Activated CD4-positive, CD25-positive, alpha-beta regulatory T cell treated with anti-CD3 and anti-CD28 coated beads, Interleukin-2, amount 50 U/mL, for 24 hours (primary cell): ENCODE data around the gene TSSC4.

Experiments
- ATAC-seq, 2 donors: fragments of 150-1000 bp; cut with Tn5 transposase; one replicate each; pipeline ENCODE4 v1.10.0; 2021; ENCODE audit warnings: mild to moderate bottlenecking in 1 of 2, moderate library complexity in 1 of 2

Gene TSSC4

DNA sequence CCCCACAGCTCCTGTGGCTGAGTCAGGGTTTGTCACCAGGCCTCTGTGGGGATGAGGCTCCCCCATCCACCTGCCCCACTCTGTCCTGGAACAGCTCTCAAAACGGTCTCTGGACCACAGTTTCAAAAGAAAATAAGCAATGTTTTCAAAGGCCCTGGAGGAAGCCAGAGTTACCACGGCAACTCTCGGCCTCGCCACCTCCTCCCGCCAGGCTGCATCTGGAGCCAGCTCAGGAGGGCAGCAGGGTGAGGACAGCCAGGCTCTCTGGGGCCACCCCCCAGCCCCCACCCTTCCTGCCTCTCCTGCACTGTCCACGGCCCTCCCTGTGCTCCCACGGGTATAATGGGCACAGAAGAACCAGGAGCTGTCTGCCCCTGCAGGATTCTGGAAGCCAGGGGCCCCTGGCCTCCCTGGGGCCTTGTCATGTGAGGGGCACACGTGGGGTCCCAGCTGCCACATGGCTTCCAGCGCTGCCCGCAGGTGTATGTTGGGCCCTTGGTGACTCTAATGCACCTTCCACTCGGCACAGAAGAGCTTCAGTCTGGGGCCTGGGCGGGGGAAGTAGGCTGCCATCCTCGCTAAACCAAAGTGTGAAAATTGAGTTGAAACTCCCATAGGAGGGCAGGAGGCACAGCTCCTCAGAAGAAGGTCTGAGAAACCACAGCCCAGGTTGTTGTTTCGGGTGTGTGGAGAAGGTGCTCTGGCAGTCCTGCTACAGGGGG, 13.1 kb upstream of the TSSC4 start:
- peak in 1 of 2 donors; percentile 33 for ATAC-seq

DNA sequence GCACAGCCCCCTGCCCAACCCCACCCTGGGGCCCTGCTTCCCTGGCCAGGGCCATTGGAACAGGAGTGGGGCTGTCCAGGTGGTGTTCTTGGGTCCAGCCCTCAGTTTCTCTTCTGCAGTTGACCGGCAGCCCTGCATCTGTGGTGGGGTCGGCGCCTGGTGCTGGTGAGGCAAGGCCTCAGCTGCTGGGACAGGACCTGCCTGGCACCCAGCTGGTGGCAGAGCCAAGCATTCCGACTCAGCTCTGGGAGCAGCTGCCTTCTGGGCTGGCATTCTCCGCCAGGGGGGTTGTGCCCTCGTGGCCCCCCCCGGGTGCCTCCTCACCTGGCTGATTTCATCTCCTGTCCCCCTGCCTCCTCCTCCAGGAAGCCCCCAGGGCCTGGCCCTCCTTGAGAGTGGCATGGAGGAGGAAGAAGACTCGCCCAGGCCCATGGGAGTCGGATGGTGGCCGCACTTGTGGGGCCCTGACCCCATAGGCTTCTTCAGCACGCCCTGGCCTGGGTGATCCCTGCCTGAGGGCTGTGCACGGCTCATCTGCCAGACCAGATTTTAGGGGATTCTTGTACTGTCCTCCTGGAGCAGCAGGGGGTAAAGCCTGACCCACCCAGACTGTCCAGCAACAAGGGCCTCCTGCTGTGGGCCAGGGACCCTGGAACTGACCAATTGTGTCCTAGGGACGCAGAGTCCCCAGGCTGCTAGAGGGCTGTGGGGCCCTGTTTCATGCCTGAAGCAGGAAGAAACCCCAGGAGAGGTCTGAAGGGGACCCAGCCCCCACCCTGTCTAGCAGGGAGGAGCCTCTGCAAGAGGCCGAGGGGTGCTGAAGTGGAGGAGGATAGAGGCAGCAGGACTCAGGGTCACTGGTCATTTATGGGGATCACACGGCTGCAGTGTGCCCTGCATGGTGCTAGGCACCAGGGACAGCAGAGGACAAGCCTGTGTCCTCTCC, 11.8 kb upstream of the TSSC4 start:
- no peak for ATAC-seq

DNA sequence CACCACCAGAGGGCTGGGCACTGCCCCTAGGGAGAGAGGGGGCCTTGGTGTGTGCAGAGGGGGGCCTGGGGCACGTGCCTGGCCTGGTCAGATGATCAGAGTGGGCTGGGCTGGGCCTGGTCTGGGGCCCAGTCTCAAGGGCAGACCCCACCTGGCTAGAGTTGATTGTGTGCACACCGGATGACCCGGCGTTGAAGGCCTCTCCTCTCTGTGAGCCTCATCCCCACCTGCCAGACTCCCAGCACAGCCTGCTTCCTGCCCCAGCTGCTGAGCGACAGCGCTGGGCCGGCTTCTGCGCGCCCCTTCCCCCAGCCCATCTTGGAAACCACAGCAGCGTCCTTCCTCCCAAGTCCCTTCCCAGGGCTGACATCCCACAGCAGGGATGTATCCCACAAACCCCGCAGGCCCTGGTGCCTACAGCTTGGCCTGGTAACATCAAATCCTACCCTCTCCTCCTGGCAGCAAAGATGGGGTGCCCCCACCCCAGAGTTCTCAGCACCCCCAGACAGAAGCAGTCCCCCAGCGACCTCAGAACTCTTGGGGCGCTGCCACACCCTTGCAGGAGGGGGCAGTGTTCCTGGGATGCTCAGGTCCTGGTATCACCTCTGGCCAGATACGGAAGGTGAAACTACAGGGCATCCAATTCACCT, 11.0 kb upstream of the TSSC4 start:
- ATAC-seq: no peak

DNA sequence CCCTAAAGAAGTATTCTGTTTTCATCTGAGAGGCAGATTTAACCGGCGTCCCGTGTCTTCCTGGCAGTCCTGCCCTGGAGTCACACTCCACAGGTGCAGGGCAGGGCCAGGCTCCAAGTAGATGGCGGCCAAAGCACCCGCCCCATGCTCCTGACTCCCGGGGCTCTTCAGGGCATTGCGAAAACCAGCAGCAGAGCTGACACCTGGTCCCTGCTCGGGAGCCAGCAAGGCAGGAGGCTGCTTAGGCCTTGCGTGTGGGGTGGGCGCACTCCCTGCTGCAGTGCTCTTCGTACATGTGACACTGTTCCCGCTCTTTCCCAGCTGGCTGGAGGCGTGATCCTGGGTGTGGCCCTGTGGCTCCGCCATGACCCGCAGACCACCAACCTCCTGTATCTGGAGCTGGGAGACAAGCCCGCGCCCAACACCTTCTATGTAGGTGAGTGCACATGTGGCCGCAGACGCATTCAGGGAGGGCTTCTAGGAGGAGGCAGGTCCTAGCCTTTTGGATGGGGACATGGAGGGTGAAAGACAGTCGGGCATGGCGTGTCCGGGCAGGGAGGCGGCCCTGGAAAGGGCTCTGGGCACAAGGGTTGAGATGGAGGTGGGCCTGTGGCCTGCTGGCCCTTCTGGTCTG, 10.3 kb upstream of the TSSC4 start:
- ATAC-seq: no peak

DNA sequence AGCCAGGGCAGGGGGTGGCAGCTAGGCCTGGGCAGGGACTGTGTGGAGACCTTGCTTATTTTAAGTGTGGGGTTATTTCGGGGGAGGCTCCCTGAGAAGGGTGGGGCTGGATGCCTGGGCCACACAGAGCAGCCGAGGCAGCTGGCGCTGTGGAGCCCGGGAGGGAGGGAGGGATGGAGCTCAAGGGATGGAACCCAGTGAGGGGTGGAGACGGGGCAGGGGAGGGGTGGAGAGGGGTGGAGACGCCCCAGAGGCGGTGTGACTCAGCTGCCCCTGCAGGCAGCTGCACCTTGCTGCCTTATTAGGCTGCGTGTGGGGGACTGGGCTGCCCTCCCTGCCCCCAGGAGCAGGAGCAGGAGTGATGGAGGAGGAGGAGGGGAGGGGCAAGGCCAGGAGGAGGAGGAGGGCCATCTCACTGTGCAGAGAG, 9.8 kb upstream of the TSSC4 start:
- no peak for ATAC-seq

DNA sequence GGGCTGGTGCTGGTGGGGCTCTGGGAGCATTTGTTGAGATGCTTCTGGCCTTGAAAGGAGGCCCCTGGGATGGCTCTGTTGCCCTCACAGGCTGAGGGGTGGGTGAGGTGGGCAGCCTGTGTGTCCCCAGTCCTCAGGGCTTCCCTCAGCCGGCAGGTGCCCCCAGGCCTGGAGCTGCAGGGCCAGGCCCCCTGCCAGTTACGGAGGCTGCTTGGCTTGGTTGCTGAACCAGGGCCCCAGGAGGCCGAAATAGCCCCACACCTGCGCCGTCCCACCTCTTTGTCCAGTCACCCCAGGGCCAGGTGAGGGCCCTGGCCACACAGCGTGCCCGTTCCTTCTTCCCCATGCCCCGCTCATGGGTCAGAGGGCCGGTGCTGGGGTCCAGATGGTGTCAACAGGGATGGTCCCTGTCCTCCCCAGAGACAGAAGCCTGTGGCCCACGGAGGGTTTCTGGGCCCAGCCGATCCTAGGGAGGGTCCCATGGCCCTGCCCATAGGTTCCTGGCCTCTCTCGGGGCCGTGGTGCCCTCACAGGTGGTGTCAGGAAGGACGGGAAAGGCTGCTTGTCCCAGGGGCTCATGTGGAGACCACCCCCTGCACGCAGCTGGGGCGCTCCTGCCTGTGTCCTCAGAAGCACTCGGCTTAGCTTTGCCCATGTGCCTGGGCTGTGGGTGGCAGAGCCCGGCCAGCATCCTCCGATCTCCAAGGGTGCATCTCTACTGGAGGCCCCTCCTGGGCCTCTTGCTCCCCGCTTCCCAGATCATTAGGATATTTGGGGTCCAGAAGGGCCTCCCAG, 9.2 kb upstream of the TSSC4 start:
- no peak for ATAC-seq

DNA sequence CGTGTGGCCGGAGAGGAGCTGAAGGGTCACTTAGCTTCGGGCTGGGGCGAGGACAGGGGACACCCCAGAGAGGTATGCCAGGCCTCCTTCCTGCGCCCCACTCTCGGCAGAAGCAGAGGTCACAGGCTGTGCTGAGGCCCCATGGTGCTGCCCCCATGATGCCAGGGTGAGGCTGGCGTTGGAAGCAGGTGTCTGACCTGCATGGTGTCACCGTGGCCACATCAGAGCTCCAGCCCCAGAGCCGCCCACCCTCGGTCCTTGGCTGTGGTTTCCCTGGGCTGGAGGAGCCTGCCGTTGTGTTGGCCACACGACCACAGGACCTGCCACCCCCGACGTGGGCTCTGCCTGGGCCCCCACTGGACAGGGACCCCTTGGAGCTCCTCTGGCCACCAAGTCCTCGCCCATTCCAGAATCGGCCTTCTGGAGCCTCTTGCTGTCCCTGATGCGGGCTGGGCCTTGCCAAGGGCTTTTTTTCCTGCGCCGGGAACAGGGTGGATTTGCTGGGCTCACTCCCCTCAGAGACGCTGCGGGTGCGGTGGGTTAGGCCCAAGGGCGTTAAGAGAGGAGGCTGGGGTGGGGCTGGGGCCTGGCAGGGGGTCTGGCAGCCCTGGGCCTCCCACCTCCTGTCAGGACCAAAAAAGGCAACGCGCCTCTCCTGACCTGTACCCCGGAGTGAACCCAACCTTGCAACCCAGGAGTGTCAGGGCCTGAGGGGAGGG, 8.2 kb upstream of the TSSC4 start:
- ATAC-seq: no peak

DNA sequence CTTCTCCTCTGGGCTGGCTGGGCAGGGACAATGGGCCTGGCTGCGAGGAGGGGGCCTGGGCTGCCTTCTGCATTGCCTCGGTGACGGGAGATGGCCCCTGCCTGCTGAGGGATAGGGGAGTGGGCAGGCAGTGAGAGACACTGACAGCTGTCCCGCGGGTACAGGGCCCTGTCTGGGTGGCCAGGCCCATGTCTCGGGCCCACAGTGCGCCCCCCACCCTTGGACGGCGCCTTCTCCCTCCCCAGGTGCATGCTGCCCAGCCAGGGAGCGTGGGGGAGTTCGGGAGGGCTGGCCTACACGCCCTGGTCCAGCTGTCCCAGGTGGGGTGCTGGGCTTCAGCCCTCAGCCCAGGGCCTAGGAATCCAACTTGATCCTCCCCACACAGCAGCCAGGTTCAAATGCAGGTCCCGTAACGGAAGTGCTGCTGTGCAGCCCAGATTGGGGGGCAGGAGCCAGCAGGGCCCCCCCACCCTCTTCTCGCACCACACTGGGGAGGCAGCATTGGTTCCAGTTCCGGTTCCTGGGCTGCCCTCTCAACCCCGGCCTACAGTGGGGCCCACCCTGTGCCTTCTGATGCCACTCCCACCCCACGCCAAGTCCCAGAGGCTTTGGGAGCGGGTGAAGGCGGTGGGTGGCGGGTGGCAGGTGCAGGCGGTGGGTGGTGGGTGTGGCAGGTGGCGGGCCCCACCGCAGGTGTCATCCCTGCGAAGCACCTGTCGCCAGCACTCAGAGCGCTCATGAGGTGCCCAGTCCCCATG, 7.3 kb upstream of the TSSC4 start:
- no peak for ATAC-seq

DNA sequence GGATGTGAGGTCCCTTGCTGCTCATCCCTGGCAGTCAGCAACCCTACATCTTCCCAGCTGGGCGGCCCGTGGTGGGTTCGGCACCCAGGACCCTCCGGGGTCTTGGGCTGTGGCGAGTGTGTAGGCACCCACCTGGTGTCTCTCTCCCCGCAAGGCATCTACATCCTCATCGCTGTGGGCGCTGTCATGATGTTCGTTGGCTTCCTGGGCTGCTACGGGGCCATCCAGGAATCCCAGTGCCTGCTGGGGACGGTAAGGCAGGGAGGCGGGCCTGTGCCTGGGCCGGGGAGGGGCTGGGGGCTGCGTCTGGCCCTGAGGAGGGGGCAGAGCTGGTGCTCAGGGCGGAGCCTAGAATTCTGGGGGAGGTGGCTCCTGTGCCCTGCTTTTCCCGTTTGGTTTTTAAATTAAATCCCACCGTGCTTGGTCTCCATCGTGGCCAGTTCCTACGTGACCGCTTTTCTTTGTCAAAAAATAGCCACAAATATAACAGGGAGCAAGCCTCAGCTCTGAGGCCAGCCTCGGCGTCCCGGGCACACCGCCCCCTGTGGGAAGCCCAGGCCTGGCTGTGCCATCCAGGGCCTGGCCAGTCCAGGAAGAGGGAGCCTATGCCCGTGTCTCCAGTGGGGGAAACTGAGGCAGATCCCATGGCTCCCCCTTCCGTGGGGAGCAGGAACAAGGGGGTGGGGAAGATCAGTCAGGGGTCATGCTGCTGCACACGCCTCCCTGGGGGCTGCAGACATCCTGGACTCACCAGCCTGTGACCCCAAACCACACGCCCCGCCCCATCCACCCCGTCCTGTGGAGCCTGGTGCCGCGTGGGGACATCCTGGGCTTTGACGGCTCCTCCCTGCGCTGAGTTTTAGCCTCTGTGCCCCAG, 6.4 kb upstream of the TSSC4 start:
- ATAC-seq: no peak

DNA sequence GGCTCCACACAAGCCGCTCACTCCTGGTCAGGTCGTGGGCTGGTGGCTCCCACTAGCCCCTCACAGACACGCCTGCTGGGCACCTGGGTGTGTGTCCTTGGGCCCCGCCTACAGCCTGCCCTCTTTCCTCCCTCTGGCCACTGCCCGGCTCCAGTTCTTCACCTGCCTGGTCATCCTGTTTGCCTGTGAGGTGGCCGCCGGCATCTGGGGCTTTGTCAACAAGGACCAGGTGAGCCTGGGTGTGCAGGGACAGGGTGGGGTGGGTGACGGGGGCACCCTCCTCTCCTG, 5.8 kb upstream of the TSSC4 start:
- ATAC-seq: no peak

DNA sequence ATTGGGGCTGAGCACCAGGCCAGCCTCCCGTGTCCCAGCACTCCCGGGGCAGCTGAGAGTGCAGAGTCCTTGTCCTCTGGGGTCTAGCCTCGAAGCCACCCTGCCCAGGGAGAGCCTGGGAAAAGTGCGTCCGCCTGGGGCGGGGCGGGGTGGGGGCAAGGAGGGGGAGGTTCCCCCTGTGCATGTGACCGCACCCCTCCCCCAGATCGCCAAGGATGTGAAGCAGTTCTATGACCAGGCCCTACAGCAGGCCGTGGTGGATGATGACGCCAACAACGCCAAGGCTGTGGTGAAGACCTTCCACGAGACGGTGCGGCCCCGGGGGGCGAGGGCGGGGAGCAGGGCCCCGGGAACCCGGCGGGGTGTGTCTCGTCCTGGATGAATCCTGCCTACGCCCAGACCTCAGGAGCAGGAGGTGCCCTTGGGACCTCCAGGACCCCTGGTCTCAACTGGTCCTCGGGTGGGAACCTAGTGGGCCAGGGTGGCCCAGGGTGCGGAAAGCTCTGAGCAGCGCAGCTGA, 5.3 kb upstream of the TSSC4 start:
- no peak for ATAC-seq

DNA sequence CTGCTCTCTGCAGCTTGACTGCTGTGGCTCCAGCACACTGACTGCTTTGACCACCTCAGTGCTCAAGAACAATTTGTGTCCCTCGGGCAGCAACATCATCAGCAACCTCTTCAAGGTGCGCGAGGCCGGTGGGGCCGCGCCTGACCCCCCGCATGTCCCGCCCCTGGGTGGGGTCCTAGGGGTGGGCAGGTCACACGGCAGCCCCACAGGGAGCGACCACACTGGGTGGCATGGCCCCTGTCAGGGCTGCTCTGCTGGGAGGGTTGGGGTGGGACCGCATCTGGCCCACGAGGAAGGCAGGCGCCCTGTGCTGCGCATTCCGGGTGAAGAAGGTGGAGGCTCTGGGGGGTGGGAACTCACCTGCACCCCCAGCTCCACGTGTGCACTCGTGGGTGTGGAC, 4.7 kb upstream of the TSSC4 start:
- ATAC-seq: no peak

DNA sequence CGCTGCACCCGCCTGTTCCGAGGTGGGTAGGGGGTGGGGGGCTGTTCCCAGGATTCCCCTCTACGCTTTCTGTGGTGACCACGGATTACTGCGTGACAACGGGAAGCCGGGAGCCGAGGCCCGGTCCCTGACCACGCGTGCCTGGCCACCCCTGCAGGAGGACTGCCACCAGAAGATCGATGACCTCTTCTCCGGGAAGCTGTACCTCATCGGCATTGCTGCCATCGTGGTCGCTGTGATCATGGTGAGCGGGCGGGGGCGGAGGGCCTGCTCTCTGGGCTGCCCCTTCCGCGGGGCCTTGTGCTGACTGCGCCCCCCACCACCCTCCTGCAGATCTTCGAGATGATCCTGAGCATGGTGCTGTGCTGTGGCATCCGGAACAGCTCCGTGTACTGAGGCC, 4.1 kb upstream of the TSSC4 start:
- no peak for ATAC-seq

DNA sequence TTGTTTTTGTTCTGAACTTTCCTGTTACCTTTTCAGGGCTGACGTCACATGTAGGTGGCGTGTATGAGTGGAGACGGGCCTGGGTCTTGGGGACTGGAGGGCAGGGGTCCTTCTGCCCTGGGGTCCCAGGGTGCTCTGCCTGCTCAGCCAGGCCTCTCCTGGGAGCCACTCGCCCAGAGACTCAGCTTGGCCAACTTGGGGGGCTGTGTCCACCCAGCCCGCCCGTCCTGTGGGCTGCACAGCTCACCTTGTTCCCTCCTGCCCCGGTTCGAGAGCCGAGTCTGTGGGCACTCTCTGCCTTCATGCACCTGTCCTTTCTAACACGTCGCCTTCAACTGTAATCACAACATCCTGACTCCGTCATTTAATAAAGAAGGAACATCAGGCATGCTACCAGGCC, 3.5 kb upstream of the TSSC4 start:
- no peak for ATAC-seq

DNA sequence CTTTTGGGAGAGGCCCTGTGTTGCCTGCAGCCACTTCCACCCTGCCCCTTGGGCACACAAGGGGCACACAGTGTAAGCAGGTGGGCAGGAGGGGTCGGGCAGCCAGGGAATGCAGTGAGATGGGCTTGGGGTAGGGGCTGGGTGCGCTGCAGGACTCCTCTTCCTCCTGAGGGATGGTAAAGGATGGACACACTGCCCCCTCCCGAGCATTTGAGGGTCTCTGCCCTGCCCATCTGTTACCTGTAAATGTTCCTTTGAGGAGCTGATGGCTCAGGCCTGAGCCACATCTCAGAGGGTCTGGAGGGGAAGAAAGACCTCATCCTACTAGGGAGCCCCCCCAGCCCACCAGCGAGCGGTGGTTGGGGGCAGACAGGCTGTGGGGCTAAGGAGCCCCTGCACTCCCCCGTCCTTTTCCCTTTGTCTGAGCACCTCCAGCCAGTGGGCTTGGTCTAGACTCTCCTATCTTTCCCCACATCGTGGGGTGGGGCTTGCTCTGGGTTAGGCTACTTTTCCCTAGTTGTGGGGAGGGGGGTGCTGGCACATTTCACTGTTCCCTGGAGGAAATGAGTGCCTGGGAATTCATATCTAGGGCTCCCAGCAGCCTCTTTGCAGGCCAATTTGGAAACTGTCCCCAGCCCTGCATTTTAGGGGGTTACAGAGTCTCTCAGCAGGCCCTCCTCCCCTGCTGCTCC, 1.7 kb upstream of the TSSC4 start:
- no peak for ATAC-seq

DNA sequence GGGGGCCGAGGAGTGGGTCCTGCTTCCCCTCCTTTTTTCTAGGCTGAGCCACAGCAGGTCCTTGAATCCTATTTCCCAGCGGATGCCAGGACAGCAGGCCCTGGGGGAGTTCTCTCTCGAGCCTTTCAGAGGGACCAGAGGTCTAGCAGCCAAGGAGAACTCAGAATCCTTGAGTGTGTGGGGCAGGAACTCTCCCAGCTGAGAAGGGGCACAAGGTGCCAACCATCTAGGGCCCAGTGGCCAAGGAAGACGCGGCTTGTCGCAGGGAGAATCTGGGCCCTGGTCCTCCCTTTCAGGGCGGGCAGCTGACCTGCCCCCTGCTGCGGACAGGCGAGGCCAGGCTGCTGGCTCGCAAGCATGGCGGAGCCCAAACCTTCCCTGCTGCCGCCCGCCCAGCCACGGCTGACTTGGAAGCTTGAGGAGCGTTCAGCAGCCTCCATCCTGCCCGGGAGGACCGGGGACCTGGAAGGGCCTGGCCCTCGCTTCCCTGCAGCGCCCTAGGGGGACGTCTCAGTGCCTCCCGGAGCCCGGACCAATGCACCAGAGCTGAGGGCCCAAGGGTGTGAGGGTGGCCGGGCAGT, 972 bp upstream of the TSSC4 start:
- ATAC-seq: no peak

DNA sequence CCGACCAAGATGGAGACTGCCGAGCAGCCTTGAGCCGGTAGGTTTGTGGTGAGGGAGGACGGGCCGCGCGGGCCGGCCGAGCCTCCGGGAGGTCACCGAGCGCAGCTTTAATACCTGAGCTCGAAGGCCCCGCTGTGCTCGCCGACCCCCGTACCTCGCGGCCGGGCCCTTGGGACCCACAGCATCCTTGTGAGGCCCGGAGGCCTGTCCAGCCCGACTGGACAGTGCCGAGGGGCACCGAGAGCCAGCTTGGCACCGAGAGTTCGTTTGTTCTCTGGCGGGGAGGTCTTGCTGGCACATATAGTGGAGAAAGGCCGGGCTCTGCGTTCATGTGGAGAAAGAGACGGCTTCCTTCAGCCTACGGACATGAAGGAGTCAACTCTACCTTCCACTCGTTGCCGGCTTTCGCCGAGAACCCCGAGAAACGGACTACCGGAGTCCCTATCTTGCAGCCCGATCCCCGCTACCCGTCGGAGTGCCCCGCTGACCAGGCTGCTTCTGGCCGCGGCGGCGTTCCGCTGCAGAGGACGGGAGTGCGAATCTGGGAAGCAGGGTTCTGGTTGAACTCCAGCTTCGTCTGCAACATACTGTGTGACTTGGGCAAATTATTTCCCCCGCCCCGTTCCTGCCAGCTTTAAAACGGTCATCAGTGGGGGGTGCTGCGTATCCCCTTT, 349 bp downstream of the TSSC4 start:
- ATAC-seq: no peak

DNA sequence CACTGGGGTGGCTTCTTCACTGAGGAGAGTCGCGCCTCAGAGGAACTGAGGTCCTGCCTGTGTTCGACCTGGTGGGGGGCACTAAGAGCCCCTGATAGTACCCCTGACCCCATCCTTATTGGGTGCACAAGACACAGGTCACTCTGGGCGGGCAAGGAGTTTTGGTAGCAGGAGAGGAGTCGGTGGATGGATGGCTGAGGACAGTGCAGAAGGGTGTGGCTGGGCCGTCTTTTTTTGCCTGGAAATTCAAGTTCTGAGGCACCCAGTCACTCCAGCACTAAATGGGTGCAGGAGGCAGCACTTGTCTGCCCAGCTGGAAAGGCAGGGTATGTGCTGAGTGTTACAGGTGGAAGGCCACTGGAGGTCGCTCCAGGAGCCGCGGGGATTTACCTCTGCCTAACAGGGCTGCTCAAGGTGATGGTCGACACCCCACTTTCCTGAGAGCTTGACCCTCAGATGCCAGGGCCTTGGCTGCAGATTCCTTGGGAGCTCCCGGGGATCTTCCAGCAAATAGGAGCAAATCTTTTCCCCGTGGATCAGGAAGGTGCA, 960 bp downstream of the TSSC4 start:
- no peak for ATAC-seq
